ENCODE data around the gene KLK12.

The KLK12 gene

DNA sequence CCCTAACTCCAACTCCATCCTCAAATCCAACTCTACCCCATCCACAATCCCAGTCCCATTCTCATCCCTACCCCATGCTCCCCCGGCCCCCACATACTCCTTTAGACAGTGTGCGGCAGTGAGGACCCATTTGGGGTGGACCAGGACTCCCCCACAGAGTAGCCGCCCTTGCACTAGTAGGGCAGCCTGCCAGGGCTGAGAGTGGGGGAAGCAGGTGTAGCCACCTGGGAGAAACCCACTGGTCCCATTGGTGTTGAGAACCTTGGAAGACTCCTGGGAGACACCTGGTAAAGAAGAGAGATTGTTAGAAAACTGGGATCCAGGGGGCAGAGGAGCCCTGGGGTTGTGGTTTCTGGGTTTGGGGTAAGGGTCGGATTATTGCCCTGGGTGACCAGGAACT, 25.5 kb upstream of the KLK12 start:
- DNase-seq (ENCODE audit: low read depth, low spot score) = no peak
- in situ Hi-C loops (cut with HindIII; ENCODE audit: low sequenced_read_pairs) = no loop called here
- TF ChIP-seq, protein P1, sequence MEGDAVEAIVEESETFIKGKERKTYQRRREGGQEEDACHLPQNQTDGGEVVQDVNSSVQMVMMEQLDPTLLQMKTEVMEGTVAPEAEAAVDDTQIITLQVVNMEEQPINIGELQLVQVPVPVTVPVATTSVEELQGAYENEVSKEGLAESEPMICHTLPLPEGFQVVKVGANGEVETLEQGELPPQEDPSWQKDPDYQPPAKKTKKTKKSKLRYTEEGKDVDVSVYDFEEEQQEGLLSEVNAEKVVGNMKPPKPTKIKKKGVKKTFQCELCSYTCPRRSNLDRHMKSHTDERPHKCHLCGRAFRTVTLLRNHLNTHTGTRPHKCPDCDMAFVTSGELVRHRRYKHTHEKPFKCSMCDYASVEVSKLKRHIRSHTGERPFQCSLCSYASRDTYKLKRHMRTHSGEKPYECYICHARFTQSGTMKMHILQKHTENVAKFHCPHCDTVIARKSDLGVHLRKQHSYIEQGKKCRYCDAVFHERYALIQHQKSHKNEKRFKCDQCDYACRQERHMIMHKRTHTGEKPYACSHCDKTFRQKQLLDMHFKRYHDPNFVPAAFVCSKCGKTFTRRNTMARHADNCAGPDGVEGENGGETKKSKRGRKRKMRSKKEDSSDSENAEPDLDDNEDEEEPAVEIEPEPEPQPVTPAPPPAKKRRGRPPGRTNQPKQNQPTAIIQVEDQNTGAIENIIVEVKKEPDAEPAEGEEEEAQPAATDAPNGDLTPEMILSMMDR (IDR thresholded peaks at IDR 0.05; ENCODE audit: low read depth, low read length) = no peak
- H3K4me3 ChIP-seq (ENCODE audit: low read depth, low read length) = no peak overlapping the region

DNA sequence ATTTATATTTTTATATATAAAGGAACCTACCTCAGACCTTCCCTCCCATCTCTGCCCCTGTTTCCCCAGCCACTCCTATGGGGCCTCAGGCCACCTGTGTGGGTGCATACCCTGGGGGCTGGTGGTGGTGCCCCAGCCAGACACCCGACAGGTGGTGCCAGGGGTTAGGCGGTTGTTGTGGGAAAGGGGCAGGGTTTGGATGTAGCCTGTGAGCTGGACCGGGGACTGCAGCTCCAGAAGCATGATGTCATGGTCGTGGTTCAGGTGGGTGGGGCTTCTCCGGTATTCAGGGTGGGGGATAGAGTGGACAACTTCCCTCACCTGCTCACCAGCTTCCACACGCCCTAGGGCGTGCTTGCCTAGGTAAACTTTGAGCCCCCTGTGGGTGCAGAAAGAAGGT, 24.9 kb upstream of the KLK12 start:
- in situ Hi-C loops (cut with HindIII; ENCODE audit: low sequenced_read_pairs) = no loop called here
- no peak for DNase-seq (ENCODE audit: low read depth, low spot score)
- H3K4me3 ChIP-seq (ENCODE audit: low read depth, low read length) = no peak overlapping the region
- TF ChIP-seq, protein P1 (IDR thresholded peaks at IDR 0.05; ENCODE audit: low read depth, low read length) = no peak

DNA sequence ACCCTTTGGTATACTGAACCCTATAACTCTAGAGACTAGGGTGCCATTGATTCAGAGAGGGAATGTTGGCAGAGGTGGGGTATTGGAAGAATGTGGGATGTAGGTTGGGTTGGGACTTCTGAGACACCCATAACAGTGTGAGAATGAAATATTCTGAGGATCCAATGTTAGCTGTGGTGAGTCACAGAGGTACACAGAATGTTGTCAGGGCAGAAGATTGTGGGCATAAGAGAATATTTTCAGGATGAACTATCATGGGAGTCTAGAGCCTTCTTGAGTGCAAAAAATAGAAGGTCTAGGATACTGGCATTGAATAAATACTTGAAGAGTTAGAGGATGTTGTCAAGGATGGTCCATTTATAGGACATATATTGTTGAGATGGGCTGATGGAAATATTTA, 21.1 kb upstream of the KLK12 start:
- in situ Hi-C loops (cut with HindIII; ENCODE audit: low sequenced_read_pairs) = no loop called here
- no peak overlapping the region for H3K4me3 ChIP-seq (ENCODE audit: low read depth, low read length)
- no peak for DNase-seq (ENCODE audit: low read depth, low spot score)
- TF ChIP-seq, protein P1 (IDR thresholded peaks at IDR 0.05; ENCODE audit: low read depth, low read length) = no peak

DNA sequence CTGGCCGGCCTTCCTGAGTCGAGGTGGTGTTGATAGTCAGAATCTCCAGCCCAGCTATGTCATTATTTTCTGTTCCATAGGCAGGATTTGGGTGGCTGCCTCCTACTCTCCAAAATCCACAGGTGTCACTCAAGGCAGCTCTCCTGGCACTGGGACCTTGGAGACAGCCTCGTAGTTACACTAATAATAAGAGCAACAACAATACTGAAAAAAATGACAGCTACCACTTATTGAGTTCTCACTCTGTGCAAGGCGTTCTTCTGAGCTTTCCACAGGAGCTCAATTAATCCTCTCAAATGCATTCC, 12.2 kb upstream of the KLK12 start:
- H3K4me3 ChIP-seq (ENCODE audit: low read depth, low read length) = no peak overlapping the region
- TF ChIP-seq, protein P1 (IDR thresholded peaks at IDR 0.05; ENCODE audit: low read depth, low read length) = no peak
- in situ Hi-C loops (cut with HindIII; ENCODE audit: low sequenced_read_pairs) = no loop called here
- DNase-seq (ENCODE audit: low read depth, low spot score) = no peak

DNA sequence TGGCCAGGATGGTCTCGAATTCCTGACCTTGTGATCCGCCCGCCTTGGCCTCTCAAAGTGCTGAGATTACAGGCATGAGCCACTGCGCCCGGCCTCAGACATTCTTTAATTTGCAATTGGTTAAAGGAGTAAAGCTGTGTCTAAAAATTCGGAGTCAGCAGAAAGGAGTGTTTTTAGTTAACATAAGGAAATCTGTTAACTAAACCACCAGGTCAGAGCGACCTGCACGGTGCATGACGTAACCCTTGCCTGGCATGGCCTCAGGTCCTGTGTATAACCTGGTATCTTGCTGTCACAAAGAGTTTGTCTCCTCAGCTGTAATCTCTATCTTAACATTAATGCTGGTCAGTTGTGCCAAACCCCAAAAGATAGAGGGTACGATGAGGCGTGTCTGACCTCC, 9.5 kb upstream of the KLK12 start:
- TF ChIP-seq, protein P1 (IDR thresholded peaks at IDR 0.05; ENCODE audit: low read depth, low read length) = no peak
- H3K4me3 ChIP-seq (ENCODE audit: low read depth, low read length) = no peak overlapping the region
- no peak for DNase-seq (ENCODE audit: low read depth, low spot score)
- in situ Hi-C loops (cut with HindIII; ENCODE audit: low sequenced_read_pairs) = no loop called here

DNA sequence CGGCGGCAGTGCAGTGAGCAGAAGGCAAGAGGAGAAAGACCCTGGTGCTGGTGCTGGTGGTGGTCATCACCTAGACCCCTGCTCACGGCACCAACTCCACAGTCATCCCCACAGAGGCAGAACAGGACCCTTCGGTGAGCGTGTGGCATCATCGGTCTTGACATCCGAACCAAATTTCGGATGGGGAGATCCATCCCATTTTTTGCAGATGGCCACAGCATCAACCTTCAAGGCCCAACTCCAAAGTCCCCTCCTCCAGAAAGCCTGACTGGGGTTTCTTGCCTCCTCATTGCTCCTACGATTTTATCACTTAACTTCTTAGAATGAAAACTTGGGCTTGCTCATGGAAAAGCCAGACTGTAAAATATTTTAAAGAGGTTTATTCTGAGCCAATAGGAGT, 8.7 kb upstream of the KLK12 start:
- in situ Hi-C loops (cut with HindIII; ENCODE audit: low sequenced_read_pairs) = no loop called here
- H3K4me3 ChIP-seq (ENCODE audit: low read depth, low read length) = no peak overlapping the region
- DNase-seq (ENCODE audit: low read depth, low spot score) = no peak
- TF ChIP-seq, protein P1 (IDR thresholded peaks at IDR 0.05; ENCODE audit: low read depth, low read length) = no peak

DNA sequence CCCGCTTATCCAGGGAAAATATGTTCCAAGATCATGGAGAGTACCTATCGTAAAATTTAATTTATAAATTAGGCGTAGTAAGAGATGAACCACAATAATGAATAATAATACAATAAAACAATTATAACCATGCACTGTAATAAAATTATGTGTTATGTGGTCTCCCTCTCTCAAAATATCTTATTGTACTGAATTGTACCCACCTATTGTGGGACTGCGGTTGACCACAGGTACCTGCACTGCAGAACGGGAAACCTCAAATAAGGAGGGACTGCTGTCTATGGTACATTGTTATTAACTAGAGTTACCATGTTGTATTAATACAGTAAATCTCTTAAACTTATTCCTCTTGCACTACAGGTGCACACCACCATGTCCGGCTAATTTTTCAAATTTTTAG, 5.3 kb upstream of the KLK12 start:
- TF ChIP-seq, protein P1 (IDR thresholded peaks at IDR 0.05; ENCODE audit: low read depth, low read length) = no peak
- DNase-seq (ENCODE audit: low read depth, low spot score) = no peak
- in situ Hi-C loops (cut with HindIII; ENCODE audit: low sequenced_read_pairs) = no loop called here
- H3K4me3 ChIP-seq (ENCODE audit: low read depth, low read length) = no peak overlapping the region

Measured in astrocyte of the spinal cord (primary cell).